Esophagus squamous epithelium (tissue), 5 donors: ENCODE measurements around the gene TRIM31. TPM values are rescaled to one million over a fixed set of nuclear protein-coding genes. Genes with fewer than 3 reads are reported as not detected.
"Not testable (repeated sequence)": the region's sequence is repeated elsewhere in the genome, so short reads cannot be mapped to it uniquely, and the experiment has no call there.

Source experiments
- DNase-seq: peaks from one replicate; lab custom pipeline; 2025; lab: John Stamatoyannopoulos, UW
- H3K27ac ChIP-seq, 4 donors: fragments of 200-600 bp; sonication (generic); one replicate each; pipeline ENCODE4 v1.5.1; 2016 to 2019; ENCODE audit warnings: mild to moderate bottlenecking in 1 of 4
- H3K27me3 ChIP-seq, 4 donors: fragments of 200-600 bp; sonication (generic); 1 replicate in 3 of 4; 2 replicates in 1 of 4; pipeline versions ENCODE4 v1.5.1 to v1.6.0; 2017 to 2021; ENCODE audit warnings: antibody characterized with exemption in 1 of 4
- H3K36me3 ChIP-seq, 3 donors: fragments of 200-600 bp; sonication (generic); one replicate each; pipeline ENCODE4 v1.5.1; 2016 to 2019
- H3K4me1 ChIP-seq, 3 donors: fragments of 200-600 bp; sonication (generic); one replicate each; pipeline ENCODE4 v1.5.1; 2017 to 2019
- H3K4me3 ChIP-seq, 4 donors: fragments of 200-600 bp; sonication (generic); 1 replicate in 3 of 4; 2 replicates in 1 of 4; pipeline ENCODE4 v1.5.1; 2016 to 2019; ENCODE audit warnings: mild to moderate bottlenecking in 2 of 4, moderate library complexity in 1 of 4
- H3K9me3 ChIP-seq, 3 donors: fragments of 200-600 bp; sonication (generic); one replicate each; pipeline ENCODE4 v1.5.1; 2016 to 2019
- POLR2A ChIP-seq, 4 donors: fragments of 450-650 bp; IDR thresholded peaks; one replicate each; pipeline ENCODE4 v1.6.1; 2017; ENCODE audit warnings: antibody characterized with exemption in 4 of 4, mild to moderate bottlenecking in 4 of 4, moderate library complexity in 3 of 4
- WGBS, 2 donors: methylation state at CpG; one replicate each; pipeline ENCODE4 v1.1.5; 2018; 5-methylcytosine and 5-hydroxymethylcytosine counted together
- intact Hi-C: fragments of 100-400 bp; cut with DNase I; formaldehyde crosslinking; loops from one replicate; pipeline ENCODE4 v1.15.0; 2022
- total RNA-seq, 4 donors: library from RNA; depleted of rRNA; stranded (reverse); fragments of >200 nt; gene quantifications; one replicate each; pipeline ENCODE4 v1.1.0, GENCODE V29; 2016
- TF ChIP-seq, protein P1 (sequence below), 6 experiments: fragments of 450-650 bp in 4 of 6; fragments of 200-600 bp in 2 of 6; sonication (generic) in 2 of 6; IDR thresholded peaks; one replicate each; pipeline ENCODE4 v1.5.1; 2016 to 2019; ENCODE audit warnings: antibody characterized with exemption in 6 of 6, mild to moderate bottlenecking in 4 of 6, moderate library complexity in 4 of 6
- donor health status: DM: yes; HTN: yes; CAD: no.

Gene TRIM31
- total RNA-seq, 4 donors from 2014 or later = 0.23 TPM; not detected in 3

- H3K27ac ChIP-seq = no peak overlapping the region
- no peak for TF ChIP-seq POLR2A (IDR thresholded peaks at IDR 0.05)
- TF ChIP-seq, protein P1, sequence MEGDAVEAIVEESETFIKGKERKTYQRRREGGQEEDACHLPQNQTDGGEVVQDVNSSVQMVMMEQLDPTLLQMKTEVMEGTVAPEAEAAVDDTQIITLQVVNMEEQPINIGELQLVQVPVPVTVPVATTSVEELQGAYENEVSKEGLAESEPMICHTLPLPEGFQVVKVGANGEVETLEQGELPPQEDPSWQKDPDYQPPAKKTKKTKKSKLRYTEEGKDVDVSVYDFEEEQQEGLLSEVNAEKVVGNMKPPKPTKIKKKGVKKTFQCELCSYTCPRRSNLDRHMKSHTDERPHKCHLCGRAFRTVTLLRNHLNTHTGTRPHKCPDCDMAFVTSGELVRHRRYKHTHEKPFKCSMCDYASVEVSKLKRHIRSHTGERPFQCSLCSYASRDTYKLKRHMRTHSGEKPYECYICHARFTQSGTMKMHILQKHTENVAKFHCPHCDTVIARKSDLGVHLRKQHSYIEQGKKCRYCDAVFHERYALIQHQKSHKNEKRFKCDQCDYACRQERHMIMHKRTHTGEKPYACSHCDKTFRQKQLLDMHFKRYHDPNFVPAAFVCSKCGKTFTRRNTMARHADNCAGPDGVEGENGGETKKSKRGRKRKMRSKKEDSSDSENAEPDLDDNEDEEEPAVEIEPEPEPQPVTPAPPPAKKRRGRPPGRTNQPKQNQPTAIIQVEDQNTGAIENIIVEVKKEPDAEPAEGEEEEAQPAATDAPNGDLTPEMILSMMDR (IDR thresholded peaks at IDR 0.05) = no peak
- no peak overlapping the region for H3K4me3 ChIP-seq
- 52 to 58% methylated on average over 3 of the region's 3 CpGs for WGBS, 2 donors
- H3K4me1 ChIP-seq = no peaks in the 10 kb centered on the region
- H3K9me3 ChIP-seq = no peaks in the 10 kb centered on the region
- intact Hi-C loops = no loop called here
- peaks cover 0 to 79% (median 0%) of the 10 kb centered on the region in 4 donors for H3K27me3 ChIP-seq
- no peaks in the 10 kb centered on the region for H3K36me3 ChIP-seq
- DNase-seq = no peak
These were observed 29.8 kb upstream of the TRIM31 start for GRCh38 chr6:30142665-30143064.

DNA sequence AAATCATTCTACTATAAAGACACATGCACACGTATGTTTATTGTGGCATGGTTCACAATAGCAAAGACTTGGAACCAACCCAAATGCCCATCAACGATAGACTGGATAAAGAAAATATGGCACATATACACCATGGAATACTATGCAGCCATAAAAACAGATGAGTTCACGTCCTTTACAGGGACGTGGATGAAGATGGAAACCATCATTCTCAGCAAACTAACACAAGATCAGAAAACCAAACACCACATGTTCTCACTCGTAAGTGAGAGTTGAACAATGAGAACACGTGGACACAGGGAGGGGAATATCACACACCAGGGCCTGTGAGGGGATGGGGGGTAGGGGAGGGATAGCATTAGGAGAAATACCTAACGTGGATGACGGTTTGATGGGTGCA lies 27.4 kb upstream of the TRIM31 start:
- DNase-seq, H3K4me3 ChIP-seq, H3K36me3 ChIP-seq, H3K9me3 ChIP-seq, H3K4me1 ChIP-seq, intact Hi-C loops, H3K27ac ChIP-seq: not testable (repeated sequence)
- 72 to 77% methylated on average over 8 of the region's 8 CpGs for WGBS, 2 donors
- H3K27me3 ChIP-seq = peaks cover 0 to 77% (median 0%) of the 10 kb centered on the region in 4 donors

GRCh38 chr6:30136570-30137286 lies 23.8 kb upstream of the TRIM31 start:
- WGBS, 2 donors = 56 to 66% methylated on average over 6 to 7 of the region's 11 CpGs
- no peaks in the 10 kb centered on the region for H3K4me1 ChIP-seq
- no peaks in the 10 kb centered on the region for H3K36me3 ChIP-seq
- no peak for DNase-seq
- H3K27ac ChIP-seq = no peak overlapping the region
- intact Hi-C loops = no loop called here
- no peak overlapping the region for H3K4me3 ChIP-seq
- no peaks in the 10 kb centered on the region for H3K9me3 ChIP-seq
- TF ChIP-seq, protein P1 (IDR thresholded peaks at IDR 0.05) = no peak
- no peak for TF ChIP-seq POLR2A (IDR thresholded peaks at IDR 0.05)
- H3K27me3 ChIP-seq = peaks cover 0 to 83% (median 0%) of the 10 kb centered on the region in 4 donors

DNA sequence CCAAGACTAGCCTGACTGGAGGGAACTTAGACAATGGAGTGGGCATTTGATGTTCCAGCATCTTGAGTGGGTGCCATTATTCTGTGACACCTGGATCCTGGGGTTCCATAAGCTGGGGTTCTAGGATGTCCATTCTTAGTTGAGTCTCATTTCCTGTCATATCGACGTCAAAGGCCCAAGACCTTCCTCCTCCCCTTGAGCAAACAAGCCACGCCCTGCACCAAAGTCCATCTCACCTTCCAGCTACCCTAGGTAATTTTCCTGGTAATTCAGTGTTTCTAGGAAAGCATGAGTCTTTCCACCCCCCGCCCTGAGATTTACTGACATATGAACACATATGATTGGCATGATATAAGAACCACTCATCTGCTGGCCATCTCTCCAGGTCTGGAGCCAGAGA lies 22.9 kb upstream of the TRIM31 start, which contains the start of gene TRIM40:
TSS of gene TRIM40 (plus strand) at position 384 of the 400 bp plus-strand sequence. CDS start 897 bp downstream, outside the sequence.
- H3K27me3 ChIP-seq = peaks cover 0 to 83% (median under 1%) of the 10 kb centered on the region in 4 donors
- 47 to 56% methylated on average over 4 of the region's 4 CpGs for WGBS, 2 donors
- no peak within 1 kb of the TSS for H3K27ac ChIP-seq
- TF ChIP-seq, protein P1 (IDR thresholded peaks at IDR 0.05) = no peak
- TF ChIP-seq POLR2A (IDR thresholded peaks at IDR 0.05) = no peak
- DNase-seq = no peak
- H3K9me3 ChIP-seq = no peaks in the 10 kb centered on the region
- H3K4me3 ChIP-seq = no peak within 1 kb of the TSS
- intact Hi-C loops = no loop called here
- peaks cover 0 to 3% (median 2%) of the 10 kb centered on the region in 3 donors for H3K4me1 ChIP-seq
- H3K36me3 ChIP-seq = no peaks in the 10 kb centered on the region

DNA sequence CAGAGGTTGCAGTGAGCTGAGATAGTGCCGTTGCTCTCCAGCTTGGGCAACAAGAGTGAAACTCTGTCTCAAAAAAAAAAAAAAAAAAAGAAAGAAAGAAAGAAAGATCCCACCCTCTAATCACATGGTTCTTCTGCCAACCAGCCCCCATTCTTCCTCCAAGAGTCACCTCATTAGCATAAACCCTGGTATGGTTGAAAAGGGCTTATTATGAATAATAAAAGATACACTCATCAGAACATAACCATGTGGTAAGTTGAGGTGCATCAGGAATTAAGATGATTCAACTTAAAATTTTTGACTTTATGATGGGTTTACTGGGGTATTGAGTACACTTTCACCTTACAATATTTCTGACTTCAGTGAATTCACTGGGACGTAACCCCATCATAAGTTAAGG lies 22.3 kb upstream of the TRIM31 start:
- Histone ChIP-seq H3K27me3 (peaks cover 0 to 85% (median 3%) of the 10 kb centered on the region in 4 donors), H3K36me3 (no peaks in the 10 kb centered on the region), H3K27ac (no peak overlapping the region), H3K4me1 (peaks cover 0 to 9% (median 3%) of the 10 kb centered on the region in 3 donors), H3K9me3 (no peaks in the 10 kb centered on the region), H3K4me3 (no peak overlapping the region)
- intact Hi-C loops = no loop called here
- no peak for TF ChIP-seq POLR2A (IDR thresholded peaks at IDR 0.05)
- TF ChIP-seq, protein P1 (IDR thresholded peaks at IDR 0.05) = no peak
- 71 to 82% methylated on average over 1 to 2 of the region's 2 CpGs for WGBS, 2 donors
- no peak for DNase-seq
